OCI-LY3 (cell line): ENCODE data around the gene SFSWAP.
"Not testable (repeated sequence)": the region's sequence is repeated elsewhere in the genome, so short reads cannot be mapped to it uniquely, and the experiment has no call there.

Source experiments
- EZH2phosphoT487 ChIP-seq: fragments of 200-600 bp; shearing (Covaris generic); IDR thresholded peaks from 2 replicates; pipeline ENCODE4 v1.6.1; 2018; ENCODE audit warnings: antibody characterized with exemption, mixed run types, low read depth
- TF ChIP-seq, protein P1 (sequence below): fragments of 200-600, 300-600 bp; sonication (generic); IDR thresholded peaks from 2 replicates; pipeline ENCODE4 v1.5.1; 2014; ENCODE audit warnings: antibody characterized with exemption, low read length, low read depth

DNA sequence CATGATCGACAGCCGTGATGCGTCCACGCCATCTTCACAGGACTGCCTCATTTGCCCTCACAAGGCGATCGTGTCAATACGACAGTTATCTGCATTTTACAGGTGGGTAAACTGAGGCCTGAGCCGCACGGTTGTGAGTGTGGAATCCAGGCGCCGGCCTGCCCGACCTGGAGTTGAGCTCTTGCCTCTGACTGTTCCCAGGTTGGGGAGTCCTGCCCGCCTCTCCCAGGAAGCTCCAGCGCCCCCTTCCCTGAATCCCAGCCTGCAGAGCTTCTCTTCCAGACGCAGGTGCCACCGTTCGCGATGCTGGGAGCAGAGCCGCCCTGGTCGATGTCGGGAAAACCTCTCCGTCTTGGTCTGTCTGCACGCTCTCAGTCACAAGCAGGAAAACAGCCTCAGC lies 31.1 kb upstream of the SFSWAP start:
- TF ChIP-seq, protein P1, sequence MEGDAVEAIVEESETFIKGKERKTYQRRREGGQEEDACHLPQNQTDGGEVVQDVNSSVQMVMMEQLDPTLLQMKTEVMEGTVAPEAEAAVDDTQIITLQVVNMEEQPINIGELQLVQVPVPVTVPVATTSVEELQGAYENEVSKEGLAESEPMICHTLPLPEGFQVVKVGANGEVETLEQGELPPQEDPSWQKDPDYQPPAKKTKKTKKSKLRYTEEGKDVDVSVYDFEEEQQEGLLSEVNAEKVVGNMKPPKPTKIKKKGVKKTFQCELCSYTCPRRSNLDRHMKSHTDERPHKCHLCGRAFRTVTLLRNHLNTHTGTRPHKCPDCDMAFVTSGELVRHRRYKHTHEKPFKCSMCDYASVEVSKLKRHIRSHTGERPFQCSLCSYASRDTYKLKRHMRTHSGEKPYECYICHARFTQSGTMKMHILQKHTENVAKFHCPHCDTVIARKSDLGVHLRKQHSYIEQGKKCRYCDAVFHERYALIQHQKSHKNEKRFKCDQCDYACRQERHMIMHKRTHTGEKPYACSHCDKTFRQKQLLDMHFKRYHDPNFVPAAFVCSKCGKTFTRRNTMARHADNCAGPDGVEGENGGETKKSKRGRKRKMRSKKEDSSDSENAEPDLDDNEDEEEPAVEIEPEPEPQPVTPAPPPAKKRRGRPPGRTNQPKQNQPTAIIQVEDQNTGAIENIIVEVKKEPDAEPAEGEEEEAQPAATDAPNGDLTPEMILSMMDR: not testable (repeated sequence)
- TF ChIP-seq EZH2phosphoT487: not testable (repeated sequence)
